ENCODE results near the gene FAM107B. TPM values are rescaled to one million over a fixed set of nuclear protein-coding genes. Genes with fewer than 3 reads are reported as not detected.

The FAM107B gene
- total and polyA plus RNA-seq, 2 experiments from 2014 or later = 11.0 to 17.6 TPM

- Histone ChIP-seq H2AFZ (no peak overlapping the region), H3K4me2 (no peak overlapping the region), H3K9me2 (ENCODE audit: insufficient read depth) (no peaks in the 10 kb centered on the region; the same call in 1 of the 2 replicates), H3K27ac (ENCODE audit: low read depth) (no peak overlapping the region), H4K20me1 (replicated peaks; ENCODE audit: insufficient read depth) (no peaks in the 10 kb centered on the region), H3K79me2 (replicated peaks; ENCODE audit: insufficient read depth) (no peaks in the 10 kb centered on the region), H3K4me1 (ENCODE audit: insufficient read depth) (no peaks in the 10 kb centered on the region), H3K36me3 (ENCODE audit: insufficient read depth) (no peaks in the 10 kb centered on the region), H3K4me3 (no peak overlapping the region), H3F3A (replicated peaks; ENCODE audit: low read depth) (no peaks in the 10 kb centered on the region), H3K27me3 (ENCODE audit: insufficient read depth) (no peaks in the 10 kb centered on the region)
- TF ChIP-seq CREB1 (CRISPR knock-in tag; IDR thresholded peaks at IDR 0.05; ENCODE audit: low read depth) (no peak), EZH2 (IDR thresholded peaks at IDR 0.05; ENCODE audit: low read depth, unreplicated experiment) (no peak), ZNF114 (CRISPR knock-in tag; IDR thresholded peaks at IDR 0.05) (no peak), ZNF331 (CRISPR knock-in tag; IDR thresholded peaks at IDR 0.05; ENCODE audit: low read depth) (no peak), NANOG (IDR thresholded peaks at IDR 0.05; ENCODE audit: borderline replicate concordance) (no peak), REST (IDR thresholded peaks at IDR 0.05; ENCODE audit: unreplicated experiment) (no peak), JUNB (IDR thresholded peaks at IDR 0.05; ENCODE audit: unreplicated experiment) (no peak), ETS1 (IDR thresholded peaks at IDR 0.05) (no peak)
- ATAC-seq (no peak), DNase-seq (ENCODE audit: low spot score) (no peak)
- no peaks in the 10 kb centered on the region for H3K36me3 Mint-ChIP-seq (ENCODE audit: low read depth)
- no peak overlapping the region for H3K4me3 Mint-ChIP-seq
- peaks cover 2% of the 10 kb centered on the region; the same call in 2 of the 3 replicates for H3K4me1 Mint-ChIP-seq
- H3K9me3 Mint-ChIP-seq = no peaks in the 10 kb centered on the region
- H3K27ac Mint-ChIP-seq = no peak overlapping the region
- peaks cover 2% of the 10 kb centered on the region for H3K27me3 Mint-ChIP-seq (ENCODE audit: insufficient read depth, low read depth, poor library complexity)
Observed at GRCh38 chr10:14623931-14624330, 150.8 kb downstream of the FAM107B start.

GRCh38 chr10:14621037-14621436, 153.7 kb downstream of the FAM107B start:
- Mint-ChIP-seq H3K27ac (no peak overlapping the region), H3K9me3 (no peaks in the 10 kb centered on the region), H3K27me3 (ENCODE audit: insufficient read depth, low read depth, poor library complexity) (peaks cover 2% of the 10 kb centered on the region), H3K4me3 (no peak overlapping the region), H3K4me1 (peaks cover 13% of the 10 kb centered on the region), H3K36me3 (ENCODE audit: low read depth) (no peaks in the 10 kb centered on the region)
- Histone ChIP-seq H3K79me2 (replicated peaks; ENCODE audit: insufficient read depth) (no peaks in the 10 kb centered on the region), H3K36me3 (ENCODE audit: insufficient read depth) (no peaks in the 10 kb centered on the region), H3K9me2 (ENCODE audit: insufficient read depth) (no peaks in the 10 kb centered on the region; the same call in 1 of the 2 replicates), H4K20me1 (replicated peaks; ENCODE audit: insufficient read depth) (no peaks in the 10 kb centered on the region), H3K27ac (ENCODE audit: low read depth) (no peak overlapping the region), H3K4me3 (no peak overlapping the region), H3F3A (replicated peaks; ENCODE audit: low read depth) (no peaks in the 10 kb centered on the region), H2AFZ (no peak overlapping the region), H3K4me2 (no peak overlapping the region), H3K4me1 (ENCODE audit: insufficient read depth) (peaks cover 6% of the 10 kb centered on the region; the same call in 1 of the 2 replicates), H3K27me3 (ENCODE audit: insufficient read depth) (no peaks in the 10 kb centered on the region)
- no peak for DNase-seq (ENCODE audit: low spot score)
- ATAC-seq = no peak
- TF ChIP-seq REST (IDR thresholded peaks at IDR 0.05; ENCODE audit: unreplicated experiment) = no peak
- TF ChIP-seq NANOG (IDR thresholded peaks at IDR 0.05; ENCODE audit: borderline replicate concordance) = no peak
- no peak for TF ChIP-seq POLR2AphosphoS5 (IDR thresholded peaks at IDR 0.05; ENCODE audit: low read depth)
- no peak for TF ChIP-seq ZNF114 (CRISPR knock-in tag; IDR thresholded peaks at IDR 0.05)
- TF ChIP-seq STAT1 (IDR thresholded peaks at IDR 0.05; ENCODE audit: unreplicated experiment) = no peak
- no peak for TF ChIP-seq CREB1 (CRISPR knock-in tag; IDR thresholded peaks at IDR 0.05; ENCODE audit: low read depth)

Data from GM23338 (cell line).